Cerebellar cortex (tissue), 1 donor: ENCODE results near the gene SLC24A4.

Source experiments
- DNase-seq: peaks from one replicate; pipeline ENCODE4 v3.0.0-alpha.2; 2015; ENCODE audit warnings: low spot score

Gene SLC24A4, protein sequence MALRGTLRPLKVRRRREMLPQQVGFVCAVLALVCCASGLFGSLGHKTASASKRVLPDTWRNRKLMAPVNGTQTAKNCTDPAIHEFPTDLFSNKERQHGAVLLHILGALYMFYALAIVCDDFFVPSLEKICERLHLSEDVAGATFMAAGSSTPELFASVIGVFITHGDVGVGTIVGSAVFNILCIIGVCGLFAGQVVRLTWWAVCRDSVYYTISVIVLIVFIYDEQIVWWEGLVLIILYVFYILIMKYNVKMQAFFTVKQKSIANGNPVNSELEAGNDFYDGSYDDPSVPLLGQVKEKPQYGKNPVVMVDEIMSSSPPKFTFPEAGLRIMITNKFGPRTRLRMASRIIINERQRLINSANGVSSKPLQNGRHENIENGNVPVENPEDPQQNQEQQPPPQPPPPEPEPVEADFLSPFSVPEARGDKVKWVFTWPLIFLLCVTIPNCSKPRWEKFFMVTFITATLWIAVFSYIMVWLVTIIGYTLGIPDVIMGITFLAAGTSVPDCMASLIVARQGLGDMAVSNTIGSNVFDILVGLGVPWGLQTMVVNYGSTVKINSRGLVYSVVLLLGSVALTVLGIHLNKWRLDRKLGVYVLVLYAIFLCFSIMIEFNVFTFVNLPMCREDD

DNA sequence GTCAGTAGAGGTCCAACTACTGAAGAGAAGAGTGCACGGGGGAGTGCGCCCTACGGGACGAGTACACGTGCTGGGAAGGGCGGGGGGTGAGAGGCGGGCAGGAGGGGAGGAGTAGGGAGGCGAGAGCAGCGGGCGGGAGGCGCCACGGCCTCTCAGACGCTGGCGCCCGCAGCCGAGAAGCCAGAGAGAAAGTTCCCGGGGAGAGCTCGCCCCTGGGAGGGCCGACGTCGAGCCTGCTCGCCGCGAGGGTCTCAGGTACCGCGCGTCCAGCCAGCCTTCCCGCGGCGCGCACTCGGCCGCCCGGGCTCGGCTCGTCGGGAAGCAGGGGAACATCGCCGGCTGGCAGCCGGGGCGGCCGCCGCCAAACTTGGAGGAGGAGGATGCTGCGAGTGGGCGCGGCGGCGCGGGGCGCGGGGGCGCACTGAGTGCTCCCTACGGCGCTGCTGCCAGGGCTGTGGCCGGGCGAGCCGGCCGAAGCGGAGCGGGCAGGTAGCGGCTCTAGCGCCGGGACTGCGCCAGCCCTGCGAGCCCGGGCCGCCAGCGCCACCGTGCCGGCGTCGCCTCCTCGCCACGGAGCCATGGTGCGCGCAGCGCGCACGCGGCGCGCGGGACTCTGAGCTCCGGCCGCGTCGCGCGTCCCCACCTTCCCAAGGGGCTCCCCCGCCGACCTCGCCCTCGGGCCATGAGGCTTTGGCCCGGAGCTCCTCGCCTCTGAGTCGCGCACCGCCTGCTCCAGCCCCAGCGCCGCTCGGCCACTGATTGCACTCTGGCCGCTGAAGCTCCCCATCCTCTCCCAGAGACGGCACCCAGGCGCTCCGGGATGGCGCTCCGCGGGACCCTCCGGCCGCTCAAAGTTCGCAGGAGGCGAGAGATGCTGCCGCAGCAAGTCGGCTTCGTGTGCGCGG is at the start of gene SLC24A4:
Gene SLC24A4, plus strand, starts transcription at position 155 of the 905 bp plus-strand sequence. Its CDS starts 666 bp downstream, at position 821.
- no peak for DNase-seq

DNA sequence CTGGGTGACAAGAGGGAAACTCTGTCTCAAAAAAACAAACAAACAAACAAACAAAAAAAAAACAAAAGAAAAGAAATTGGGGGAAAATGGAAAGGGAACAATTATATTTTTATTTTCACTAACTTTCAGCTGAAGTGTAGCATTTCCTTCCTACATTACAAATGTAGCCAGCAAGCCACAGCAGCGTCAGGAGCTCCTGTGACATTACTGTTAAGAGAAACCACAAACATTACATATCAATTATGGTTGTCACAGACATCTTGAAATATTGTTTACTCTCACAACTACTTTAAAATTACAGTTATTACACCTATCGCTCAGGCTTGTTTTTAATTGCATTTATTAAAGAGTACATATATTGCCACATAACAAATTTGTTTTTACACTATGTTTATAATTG is 49.8 kb upstream of the SLC24A4 start:
- no peak for DNase-seq

DNA sequence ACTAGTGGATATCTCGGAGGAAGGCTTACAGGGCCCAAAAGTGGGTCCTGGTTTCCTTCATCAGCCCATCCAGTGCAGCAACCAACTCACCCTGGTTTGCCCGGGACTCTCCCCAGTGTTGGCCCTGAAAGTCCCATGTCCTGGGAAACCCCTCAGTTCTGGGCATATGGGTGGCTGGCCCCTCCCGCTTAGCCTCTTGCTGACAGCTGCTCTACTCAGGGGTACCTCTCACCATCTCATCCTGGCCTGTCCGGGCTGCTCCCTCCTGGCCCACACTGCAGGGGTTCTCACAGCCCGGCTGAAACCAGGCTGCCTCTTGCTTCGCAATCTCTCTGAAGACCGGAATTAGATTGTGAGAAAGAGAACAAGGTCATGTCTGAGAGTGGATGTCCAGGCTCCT is 48.9 kb upstream of the SLC24A4 start:
- no peak for DNase-seq

DNA sequence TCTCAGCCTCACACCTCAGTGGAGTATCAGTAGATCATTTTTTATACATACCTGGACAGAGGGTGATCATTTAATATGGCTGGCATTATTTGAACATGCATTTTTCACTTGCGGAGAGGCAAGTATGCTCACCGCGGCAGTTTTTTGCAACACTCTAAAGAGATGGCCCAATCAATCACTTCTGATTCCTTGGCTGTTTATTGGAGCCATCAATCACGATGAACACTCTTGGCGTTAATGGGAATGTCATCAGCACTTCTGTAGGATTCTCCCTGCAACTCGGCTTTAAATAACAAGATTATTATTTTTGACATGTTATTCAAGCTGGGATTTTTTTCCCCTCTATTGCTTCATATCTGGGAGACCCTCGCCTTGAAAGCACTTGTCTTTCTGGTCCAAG is 46.9 kb upstream of the SLC24A4 start:
- no peak for DNase-seq

DNA sequence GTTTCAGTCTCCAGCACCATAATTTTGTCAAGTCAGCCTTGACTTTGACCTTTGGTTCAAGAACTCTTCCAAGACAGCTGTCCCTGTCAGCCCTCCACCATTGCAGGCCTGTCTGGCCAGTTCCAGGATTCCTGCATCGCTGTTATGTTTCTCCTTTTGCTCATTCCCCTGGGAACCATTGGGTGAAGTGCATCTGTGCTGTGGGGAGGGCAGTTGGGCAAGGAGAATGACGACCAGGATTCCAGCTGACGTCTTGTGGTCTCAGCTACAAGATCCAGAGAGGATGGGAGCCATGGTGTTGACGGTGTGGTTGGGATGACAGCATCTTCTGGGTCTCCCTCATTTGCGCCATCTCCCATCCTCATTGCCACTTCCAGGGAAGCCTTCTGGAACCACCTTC is 45.9 kb upstream of the SLC24A4 start:
- no peak for DNase-seq

DNA sequence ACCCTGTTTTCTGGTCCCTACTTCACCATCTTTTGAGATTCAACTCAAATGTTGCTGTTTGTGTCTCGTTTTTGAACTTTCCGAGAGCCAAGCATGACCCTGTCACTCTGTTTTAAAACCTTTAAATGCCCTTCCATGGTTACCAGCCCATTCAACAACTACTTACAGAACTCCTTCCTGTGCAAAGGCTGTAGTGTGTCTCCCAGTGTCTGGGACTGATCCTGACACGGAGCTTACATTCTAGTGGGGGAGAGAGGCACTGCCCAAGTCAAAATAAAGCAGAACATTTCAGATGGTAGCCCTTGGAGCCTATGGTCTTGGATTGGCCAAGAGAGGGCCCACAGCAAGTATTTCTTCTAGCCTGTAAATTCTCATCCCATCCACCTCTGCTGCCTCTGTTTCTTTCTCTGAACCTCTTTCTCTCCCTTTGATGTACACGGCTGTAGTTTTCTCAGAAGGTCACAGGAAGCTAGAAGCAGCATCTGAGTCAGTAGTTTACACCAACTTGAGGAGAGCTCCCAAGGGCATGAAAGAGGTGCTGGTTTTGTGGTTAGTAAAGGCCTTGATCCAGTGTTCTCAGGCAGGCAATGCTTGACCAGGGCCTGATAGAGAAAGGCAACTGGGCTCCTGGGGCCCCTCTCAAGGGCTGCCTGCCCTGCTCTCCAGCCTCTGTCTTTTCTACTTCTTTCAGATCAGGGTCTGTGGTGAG is 42.3 kb upstream of the SLC24A4 start:
- DNase-seq: no peak

DNA sequence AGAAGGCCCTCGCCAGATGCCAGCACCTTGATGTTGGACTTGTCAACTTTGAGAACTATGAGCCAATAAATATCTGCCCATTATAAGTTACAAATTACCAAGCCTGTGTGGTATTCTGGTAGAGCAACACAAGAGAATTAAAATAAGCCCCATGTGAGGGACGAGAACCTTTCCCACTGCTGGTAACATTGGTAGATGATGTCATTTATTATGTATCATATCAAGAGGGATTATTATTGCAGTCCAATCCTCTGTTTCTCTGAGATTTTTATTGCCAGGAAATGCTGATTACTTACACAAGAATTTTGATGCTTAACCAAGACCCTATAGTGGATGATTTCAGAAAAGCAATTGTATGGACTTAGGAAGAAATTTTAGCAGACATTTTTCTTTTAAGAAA is 40.3 kb upstream of the SLC24A4 start:
- DNase-seq: no peak

DNA sequence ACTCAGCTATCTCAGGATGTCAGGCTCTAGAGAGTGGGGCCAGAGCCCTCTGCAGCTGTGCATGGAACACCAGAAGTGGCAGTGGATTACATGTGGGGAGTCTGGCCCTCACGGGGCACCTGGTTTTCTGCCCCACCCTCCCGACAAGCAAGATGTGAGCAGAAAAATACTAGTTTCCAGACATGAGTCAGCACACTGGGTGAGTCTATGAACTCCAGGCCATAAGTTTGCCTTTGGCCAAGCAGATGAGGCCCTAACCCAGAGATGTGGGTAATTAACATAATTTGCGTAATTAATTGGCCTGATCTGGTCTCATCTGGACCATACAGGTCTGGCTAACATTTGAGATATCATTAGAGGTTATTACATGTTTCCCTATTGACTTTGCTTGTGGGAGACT is 37.7 kb upstream of the SLC24A4 start:
- DNase-seq: no peak

DNA sequence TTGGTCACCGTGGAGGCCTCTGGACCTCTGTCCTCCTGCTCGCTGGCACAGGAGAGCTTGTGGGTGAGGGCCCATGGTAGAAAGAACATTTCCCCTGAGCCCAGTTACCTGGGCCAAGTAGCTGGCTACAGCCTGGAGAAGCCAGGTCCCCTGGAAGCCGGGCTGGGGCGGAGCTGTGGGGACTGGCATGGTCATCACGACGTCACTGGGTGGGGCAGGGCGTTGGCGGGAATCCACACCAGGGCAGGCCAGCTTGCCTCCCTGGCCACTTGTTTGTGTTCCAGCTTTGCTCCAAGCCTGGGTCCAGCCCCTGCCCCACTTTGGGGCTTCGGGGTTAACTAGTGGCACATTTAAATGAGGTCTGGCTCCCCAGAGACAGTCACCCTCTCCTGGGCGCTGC is 35.0 kb upstream of the SLC24A4 start:
- no peak for DNase-seq

DNA sequence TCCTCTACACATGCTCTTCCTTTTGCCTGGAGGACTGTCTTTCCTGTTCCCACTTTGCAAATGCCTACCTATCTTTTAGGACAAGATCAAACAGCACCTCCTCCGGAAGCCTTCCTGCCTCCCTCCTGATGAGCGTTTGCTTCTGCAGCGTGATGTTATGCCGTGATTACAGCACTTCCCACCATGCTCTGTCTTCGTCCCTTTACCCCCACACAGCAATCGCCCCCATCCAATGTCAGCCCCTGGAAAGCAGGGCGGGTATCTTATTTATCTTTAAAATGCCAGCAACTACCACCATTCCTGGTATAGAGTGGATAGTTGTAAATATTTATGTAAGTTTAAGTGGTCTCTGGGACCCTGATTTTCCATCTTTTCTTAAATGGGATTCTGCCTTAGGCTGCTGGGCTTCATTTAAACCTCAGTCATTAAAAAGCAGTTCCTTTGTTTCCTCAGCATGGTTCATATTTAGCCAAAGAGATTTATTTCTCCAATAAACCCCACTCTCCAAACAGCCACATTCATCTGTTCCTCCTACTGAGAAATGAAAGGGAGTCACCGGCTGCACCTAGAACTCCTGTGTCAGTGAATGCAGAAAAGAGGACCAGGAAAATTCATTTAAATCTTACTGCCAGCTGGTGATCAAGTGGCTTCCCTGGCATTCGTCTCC is 33.8 kb upstream of the SLC24A4 start:
- DNase-seq: no peak

DNA sequence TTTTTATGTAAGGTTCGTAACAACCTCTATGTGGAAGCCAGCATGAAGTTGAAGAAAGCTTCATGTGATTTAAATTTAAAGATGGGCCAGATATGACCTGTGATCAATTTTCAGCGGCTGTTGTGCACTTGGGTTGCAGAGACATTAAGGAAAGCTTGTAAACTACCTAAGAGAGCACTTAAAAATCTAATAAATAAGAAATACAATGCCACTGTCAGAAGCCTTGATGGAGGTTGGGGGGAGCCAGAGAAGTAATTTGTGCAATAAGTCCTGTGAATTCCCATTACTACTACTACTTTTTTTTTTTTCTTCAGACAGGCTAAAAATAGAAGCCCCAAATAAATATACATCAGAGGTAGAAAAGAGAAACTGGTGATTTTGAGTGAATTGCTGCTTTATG is 30.3 kb upstream of the SLC24A4 start:
- no peak for DNase-seq

DNA sequence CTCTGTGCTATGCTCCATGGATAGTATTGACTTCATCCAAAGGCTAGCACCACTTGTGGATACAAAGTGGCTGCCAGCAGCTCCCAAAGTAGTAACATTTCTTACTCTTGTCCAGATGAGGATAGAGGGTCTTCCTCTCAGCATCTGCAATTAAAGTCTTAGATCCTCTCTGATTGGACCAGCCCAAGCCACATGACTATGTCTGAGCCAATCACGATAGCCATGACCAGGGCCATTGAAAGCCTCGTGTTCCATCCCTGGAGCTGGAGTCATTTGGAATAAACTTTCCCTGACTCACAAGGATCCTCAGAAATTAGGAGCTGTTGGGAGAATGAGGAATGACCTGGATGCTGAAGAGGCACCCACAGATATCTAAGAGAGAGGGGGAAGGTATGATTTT is 28.5 kb upstream of the SLC24A4 start:
- DNase-seq: no peak

DNA sequence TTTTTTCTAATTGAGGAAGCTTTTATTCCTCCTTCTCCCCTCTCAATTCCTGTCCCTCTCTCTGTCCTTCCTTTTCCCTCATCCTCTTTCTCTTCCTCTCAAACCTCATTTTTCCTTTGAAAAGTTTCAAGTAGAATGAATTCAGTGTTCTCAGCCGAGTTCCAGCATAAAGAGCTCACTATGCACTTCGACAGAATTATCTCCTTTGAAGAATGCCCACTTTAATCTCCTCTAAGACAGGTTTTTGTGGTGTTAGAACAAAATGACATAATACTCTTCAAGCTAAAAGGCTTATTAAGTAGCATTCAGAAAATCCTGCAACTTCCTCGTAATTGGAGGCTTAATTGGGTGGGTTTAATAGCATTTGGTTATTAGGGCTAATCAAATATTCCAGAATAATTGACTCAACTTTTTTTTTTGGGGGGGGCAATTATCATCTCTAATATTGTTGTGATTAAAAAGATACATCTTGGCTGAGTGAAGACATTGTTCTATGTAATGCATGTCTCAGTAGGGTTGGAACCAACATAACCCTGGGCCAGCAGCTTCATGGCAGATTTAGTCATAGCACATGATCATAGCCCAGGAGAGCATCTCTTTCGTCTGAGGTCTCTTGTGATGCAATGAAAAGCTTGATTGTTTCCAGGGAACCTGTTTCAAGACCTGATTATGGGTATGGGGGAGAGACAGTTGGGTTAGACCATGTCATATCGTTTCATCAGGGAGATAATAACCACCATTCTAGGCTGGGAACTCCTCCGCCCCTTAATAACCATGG is 25.0 kb upstream of the SLC24A4 start:
- DNase-seq: no peak

DNA sequence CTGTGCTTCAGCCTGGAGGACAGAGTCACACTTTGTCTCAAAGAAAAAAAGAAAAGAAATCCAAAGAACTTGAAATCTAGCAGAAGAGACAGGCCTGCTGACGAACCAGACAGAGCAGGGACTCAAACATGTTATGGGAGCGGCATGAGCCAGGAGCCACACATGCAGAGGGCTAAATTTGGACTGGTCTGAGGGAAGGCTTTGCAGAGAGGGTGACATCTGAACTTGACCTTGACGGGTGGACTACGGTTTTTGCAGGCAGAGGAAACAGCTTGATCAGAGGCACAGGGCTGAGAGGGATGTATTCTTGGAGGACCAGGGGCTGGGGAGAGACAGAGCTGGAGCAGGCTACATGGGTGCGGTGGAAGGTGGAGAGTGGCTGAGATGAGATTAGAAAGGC is 20.5 kb upstream of the SLC24A4 start:
- no peak for DNase-seq

DNA sequence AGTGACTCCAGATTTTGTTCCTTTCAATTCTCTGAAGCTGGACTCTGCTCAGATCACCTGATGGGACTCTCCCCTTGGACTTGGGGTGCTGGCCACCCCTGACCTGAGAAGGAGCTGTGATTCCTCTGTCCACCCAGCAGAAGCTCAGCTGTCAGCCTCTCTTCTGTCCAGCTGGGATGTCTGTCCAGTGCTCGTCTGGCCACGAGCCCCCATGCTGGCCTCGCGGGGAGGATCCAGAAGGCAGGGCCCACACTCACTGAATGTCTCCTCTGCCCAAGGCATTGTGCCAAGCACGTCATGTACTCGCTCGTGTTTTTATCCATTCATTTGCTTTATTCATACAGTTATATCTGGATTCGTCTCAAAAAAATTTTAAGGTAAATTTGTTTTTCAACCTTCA is 14.2 kb upstream of the SLC24A4 start:
- no peak for DNase-seq

DNA sequence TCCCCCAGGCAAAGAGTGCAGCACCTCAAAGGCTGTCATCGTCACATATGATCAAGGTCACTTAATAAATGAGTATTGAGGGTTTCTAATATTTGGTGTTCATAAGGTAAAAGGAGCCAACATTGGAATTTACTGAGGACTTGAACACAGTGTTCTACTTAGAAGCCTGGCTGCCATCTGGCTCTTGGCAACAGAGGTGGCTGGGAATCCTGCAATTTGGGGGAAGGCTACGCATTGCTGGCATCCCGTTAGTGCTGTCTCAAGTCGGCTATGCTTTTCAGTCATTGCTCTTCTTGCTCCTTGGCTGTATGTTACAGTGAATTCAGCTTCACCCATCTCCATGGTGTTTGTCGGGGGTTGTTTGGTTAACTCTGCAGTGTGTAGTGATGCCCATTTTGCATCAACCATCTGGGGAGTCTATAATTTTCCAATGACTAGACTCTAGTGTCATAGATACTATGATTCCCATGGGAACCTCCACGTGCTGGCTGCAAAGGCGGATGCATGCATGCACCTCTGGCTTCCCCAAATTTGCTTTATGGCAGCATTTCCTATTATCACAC is 12.9 kb upstream of the SLC24A4 start:
- DNase-seq: peak; percentile 27

DNA sequence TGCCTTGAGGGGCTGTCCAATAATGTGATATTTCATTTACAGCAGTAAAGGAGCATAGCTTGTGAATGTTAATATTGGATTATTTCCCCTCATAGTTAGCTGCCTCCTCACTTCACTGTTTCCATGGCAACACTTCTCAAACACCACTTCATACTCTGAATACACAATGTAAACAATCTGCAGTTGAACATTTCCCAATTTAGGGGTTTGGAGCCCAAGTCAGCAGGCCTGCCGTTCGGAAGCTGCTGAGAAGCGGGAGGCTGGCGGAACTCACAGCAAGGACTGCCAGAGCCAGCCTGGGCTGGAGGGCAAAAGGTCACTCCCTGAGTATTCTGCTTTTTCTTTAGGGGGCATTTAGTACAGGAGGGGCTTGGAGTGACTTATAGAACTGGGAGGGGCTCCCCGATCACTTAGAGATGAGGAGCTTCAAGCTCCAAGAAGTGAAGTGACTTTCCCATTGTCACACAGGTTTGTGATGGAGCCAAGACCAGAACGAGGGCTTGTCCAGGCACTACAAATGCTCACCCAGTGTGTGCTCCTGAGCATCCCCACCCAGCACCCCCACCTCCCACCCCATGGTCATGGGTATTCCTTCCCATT is 12.1 kb upstream of the SLC24A4 start:
- no peak for DNase-seq

DNA sequence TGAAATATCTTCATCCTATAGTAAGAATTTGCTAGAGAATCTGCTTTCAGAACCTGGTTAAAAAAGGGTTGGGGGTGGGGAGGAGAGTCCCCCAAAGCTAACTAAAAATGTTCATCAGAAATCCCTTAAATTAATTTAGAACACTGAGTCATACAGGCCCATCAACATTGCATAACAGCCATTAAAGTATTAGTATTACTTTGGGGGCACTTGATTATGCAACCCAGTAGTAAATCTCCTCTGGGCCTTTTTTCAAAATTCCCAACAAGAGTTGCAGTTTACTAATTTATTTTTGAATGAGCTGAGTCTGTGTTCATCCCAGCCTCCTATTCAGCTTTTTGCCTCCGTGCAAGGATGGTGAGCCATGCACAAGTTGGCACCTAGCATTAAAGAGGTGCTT is 8.8 kb upstream of the SLC24A4 start:
- DNase-seq: no peak

DNA sequence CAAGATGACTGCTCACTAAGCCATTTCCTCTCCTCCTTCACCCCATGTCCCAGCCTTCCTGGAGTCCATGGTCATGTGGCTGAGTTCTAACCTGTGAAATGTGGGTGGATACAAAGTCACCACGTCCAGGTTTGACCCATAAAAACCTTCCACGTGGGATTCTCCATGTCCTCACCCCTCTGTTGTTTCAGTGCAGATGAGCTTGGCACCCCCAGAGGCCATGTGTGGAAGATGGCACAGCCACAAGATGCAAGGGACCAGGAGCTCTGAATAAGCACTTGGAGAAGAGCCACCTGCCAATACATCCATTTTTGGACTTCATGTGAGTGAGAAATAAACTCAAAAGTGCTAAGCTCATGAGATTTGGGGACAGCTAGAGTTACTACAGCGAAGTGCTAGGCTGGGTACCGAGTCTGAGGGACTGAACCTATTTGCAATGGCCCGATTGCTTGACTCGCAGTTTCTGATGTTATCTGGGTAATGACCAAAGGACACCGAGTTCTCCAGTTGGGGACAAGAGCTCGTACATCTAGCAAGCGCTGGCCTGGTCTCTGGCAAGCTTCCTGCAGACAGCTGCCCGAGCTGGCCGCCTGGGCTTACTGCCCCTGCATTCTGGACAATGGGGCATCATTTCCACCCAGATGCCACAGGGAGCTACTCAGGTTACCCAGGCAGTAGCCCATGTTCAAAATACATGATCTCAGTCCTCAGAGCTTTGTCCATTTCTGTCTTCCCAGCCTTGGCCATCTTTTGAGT is 7.7 kb upstream of the SLC24A4 start:
- DNase-seq: no peak
